Neural cell (in vitro differentiated cells): ENCODE results near the gene PTPN20.
"Not testable (repeated sequence)": the region's sequence is repeated elsewhere in the genome, so short reads cannot be mapped to it uniquely, and the experiment has no call there.

Source experiments
- EZH2 ChIP-seq: fragments of 200-600, 300-800 bp; shearing (Covaris generic), sonication (generic); IDR thresholded peaks from 2 replicates; pipeline ENCODE4 v1.6.1; 2014; ENCODE audit warnings: antibody characterized with exemption, low read length, borderline replicate concordance, mild to moderate bottlenecking; ENCODE audit not compliant: insufficient read depth, poor library complexity, severe bottlenecking
- MXI1 ChIP-seq: fragments of 450-650 bp; conservative IDR thresholded peaks from 2 replicates; pipeline ENCODE4 v1.6.1; 2014; ENCODE audit warnings: antibody characterized with exemption, mild to moderate bottlenecking; ENCODE audit not compliant: poor library complexity, severe bottlenecking
- POLR2AphosphoS5 ChIP-seq: IDR thresholded peaks from 2 replicates; pipeline ENCODE4 v1.6.1; 2012
- RAD21 ChIP-seq: fragments of 450-650 bp; conservative IDR thresholded peaks from 2 replicates; pipeline ENCODE4 v1.6.1; 2014; ENCODE audit warnings: antibody characterized with exemption, mild to moderate bottlenecking, moderate library complexity

GRCh38 chr10:46907185-46908117 is 3.8 kb upstream of the PTPN20 start:
- TF ChIP-seq RAD21, MXI1, EZH2, POLR2AphosphoS5: not testable (repeated sequence)
